Measurements from ENCODE around the gene DLG2.

DLG2 gene

DNA sequence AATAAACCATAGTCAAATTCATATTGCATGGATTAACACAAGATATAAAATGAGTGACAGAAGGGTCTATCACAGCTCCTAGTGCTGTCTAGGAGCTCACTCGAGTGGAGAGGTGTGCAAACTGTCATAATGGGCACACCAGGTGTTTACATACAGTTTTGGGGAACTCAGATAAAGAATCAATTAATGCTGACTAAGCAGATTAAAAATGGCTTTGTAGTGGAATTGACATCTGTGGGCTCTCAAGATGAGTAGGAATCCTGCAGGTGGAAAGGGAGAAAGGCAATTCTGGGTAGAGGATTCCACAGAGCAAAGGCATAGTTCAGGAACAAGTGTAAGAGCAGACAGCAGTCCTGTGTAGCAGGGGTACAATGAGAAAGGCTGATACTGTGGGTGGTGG lies 1844.8 kb downstream of the DLG2 start:
- no peaks in the 10 kb centered on the region for H3K9me3 ChIP-seq (ENCODE audit: control insufficient read depth, insufficient read depth, low read length)
- no peaks in the 10 kb centered on the region for H3K27me3 ChIP-seq (ENCODE audit: control insufficient read depth, insufficient read depth, low read length)
- no peak overlapping the region for H3K4me3 ChIP-seq (ENCODE audit: low read length)
- no peak for DNase-seq (ENCODE audit: low read depth, low spot score)
- H3K4me1 ChIP-seq (ENCODE audit: control insufficient read depth, insufficient read depth, low read length), result no peaks in the 10 kb centered on the region
- H3K27ac ChIP-seq (ENCODE audit: low read length), result no peak overlapping the region
- H3K36me3 ChIP-seq (ENCODE audit: control insufficient read depth, insufficient read depth, low read length), result no peaks in the 10 kb centered on the region
- WGBS (ENCODE audit: insufficient coverage, insufficient read length), result no CpG with 5 or more reads among the region's 1 CpG

DNA sequence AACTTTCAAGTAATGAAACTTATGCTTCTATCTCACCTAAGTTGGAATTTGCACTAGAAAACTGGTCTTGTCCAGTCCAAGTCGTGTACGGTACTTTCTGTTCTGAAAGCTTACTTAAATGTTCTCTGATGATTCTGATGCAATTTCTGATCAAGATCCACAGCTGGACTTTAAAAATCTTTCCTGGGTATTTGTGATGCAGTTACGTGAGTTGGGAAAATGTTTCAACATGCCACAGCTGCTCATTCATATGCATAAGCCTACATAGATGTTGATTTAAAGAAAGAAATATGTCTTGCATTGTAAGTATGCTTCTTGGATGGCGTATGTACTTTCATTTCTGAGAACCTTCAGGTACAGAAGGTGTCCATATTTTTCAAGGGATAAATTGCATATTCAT lies 1847.3 kb downstream of the DLG2 start:
- H3K27me3 ChIP-seq (ENCODE audit: control insufficient read depth, insufficient read depth, low read length), result no peaks in the 10 kb centered on the region
- no CpG with 5 or more reads among the region's 4 CpGs for WGBS (ENCODE audit: insufficient coverage, insufficient read length)

DNA sequence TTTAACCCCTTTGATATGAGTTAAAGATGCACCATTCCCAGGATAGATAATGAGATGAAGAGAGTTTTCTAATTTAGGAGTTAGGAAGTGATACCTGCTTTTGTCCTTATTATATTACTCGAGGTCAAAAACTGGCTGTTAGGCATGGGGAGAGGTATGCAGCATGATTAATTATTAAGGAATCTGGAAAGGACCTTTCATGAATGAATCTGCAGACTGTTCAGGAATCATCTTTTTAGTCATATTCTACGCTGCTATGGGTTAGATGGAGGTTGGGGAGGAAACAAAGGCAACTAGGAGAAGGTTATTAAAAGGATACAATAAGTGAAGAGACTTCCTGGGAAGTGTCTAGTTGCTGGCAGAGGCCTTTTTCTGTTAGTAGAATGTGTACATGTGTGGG lies 1848.5 kb downstream of the DLG2 start:
- Histone ChIP-seq H3K27me3 (ENCODE audit: control insufficient read depth, insufficient read depth, low read length) (no peaks in the 10 kb centered on the region), H3K27ac (ENCODE audit: low read length) (no peak overlapping the region), H3K9me3 (ENCODE audit: control insufficient read depth, insufficient read depth, low read length) (no peaks in the 10 kb centered on the region), H3K4me3 (ENCODE audit: low read length) (no peak overlapping the region), H3K36me3 (ENCODE audit: control insufficient read depth, insufficient read depth, low read length) (no peaks in the 10 kb centered on the region), H3K4me1 (ENCODE audit: control insufficient read depth, insufficient read depth, low read length) (no peaks in the 10 kb centered on the region)
- no CpG with 5 or more reads among the region's 2 CpGs for WGBS (ENCODE audit: insufficient coverage, insufficient read length)
- no peak for DNase-seq (ENCODE audit: low read depth, low spot score)

More for the DNA sequence above, 1847.3 kb downstream of the DLG2 start:
- no peaks in the 10 kb centered on the region for H3K4me1 ChIP-seq (ENCODE audit: control insufficient read depth, insufficient read depth, low read length)
- no peaks in the 10 kb centered on the region for H3K9me3 ChIP-seq (ENCODE audit: control insufficient read depth, insufficient read depth, low read length)
- no peak overlapping the region for H3K4me3 ChIP-seq (ENCODE audit: low read length)
- H3K27ac ChIP-seq (ENCODE audit: low read length), result no peak overlapping the region
- H3K36me3 ChIP-seq (ENCODE audit: control insufficient read depth, insufficient read depth, low read length), result no peaks in the 10 kb centered on the region
- DNase-seq (ENCODE audit: low read depth, low spot score), result no peak

DNA sequence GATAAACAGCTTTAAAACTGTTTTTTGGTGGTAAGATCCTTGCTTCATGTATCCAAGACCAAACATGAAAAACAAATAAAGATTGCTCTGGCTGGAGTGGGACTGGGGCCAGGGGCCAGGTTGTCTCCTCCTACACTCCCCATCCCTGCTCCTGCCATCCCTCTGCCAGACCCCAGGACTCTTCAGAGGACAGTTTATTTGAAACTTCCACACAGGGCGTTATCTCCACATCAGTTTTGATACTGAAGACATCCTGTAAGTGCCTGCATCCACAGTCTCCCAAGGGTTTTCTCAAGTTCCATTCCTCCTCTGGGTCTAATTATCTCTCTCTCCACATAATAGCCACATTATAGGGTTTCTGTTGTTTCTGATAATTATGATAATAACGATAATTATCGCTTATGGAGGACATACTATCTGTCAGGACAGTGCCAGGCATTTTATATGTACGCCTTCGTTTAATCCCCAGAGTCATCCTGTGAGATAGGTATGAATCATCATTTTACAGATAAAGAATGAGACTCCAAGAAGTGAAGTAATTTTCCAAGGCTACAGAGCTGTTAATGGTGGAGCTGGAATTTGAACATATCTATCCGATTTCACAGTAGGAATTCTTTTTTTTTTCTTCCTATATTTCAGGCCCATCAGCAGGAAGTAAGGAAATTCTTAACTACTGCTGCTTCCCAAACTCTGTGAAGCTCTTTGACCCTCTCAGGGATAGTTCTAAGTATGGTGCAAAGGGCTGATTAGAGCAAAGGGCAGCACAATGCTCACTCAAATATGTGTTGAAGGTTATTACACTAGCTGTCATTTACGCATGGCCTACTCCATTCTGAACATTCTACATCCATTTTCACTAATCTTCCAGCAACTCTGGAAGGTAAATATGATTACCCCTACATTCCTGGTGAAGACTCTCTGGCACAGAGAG lies 1852.9 kb downstream of the DLG2 start:
- H3K27me3 ChIP-seq (ENCODE audit: control insufficient read depth, insufficient read depth, low read length), result no peaks in the 10 kb centered on the region
- no peak overlapping the region for H3K4me3 ChIP-seq (ENCODE audit: low read length)
- H3K27ac ChIP-seq (ENCODE audit: low read length), result no peak overlapping the region
- H3K36me3 ChIP-seq (ENCODE audit: control insufficient read depth, insufficient read depth, low read length), result no peaks in the 10 kb centered on the region
- no peaks in the 10 kb centered on the region for H3K9me3 ChIP-seq (ENCODE audit: control insufficient read depth, insufficient read depth, low read length)
- no peak for DNase-seq (ENCODE audit: low read depth, low spot score)
- no CpG with 5 or more reads among the region's 7 CpGs for WGBS (ENCODE audit: insufficient coverage, insufficient read length)
- no peaks in the 10 kb centered on the region for H3K4me1 ChIP-seq (ENCODE audit: control insufficient read depth, insufficient read depth, low read length)

DNA sequence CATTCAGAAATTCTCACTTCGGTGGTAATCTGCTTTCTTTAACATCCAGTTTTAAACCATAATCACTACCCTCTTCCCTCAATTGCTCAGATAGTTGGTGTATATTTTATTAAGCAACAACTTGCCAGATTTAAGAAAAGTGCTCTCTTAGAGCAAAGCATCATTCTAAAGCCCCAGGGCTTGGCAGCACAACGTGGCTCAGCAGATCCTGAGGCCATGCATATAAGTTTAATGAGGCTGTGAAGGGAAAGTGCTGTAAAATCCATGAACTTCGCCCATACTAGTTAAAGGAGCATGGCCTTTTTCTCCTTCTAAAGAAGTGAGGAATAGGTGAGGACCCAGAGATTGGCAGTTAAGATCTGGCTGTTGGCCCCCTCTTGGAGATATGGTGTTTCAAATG lies 1858.7 kb downstream of the DLG2 start:
- Histone ChIP-seq H3K27me3 (ENCODE audit: control insufficient read depth, insufficient read depth, low read length) (no peaks in the 10 kb centered on the region), H3K4me1 (ENCODE audit: control insufficient read depth, insufficient read depth, low read length) (no peaks in the 10 kb centered on the region), H3K27ac (ENCODE audit: low read length) (no peak overlapping the region), H3K9me3 (ENCODE audit: control insufficient read depth, insufficient read depth, low read length) (no peaks in the 10 kb centered on the region), H3K36me3 (ENCODE audit: control insufficient read depth, insufficient read depth, low read length) (no peaks in the 10 kb centered on the region), H3K4me3 (ENCODE audit: low read length) (no peak overlapping the region)
- DNase-seq (ENCODE audit: low read depth, low spot score), result no peak
- no CpG with 5 or more reads among the region's 3 CpGs for WGBS (ENCODE audit: insufficient coverage, insufficient read length)

DNA sequence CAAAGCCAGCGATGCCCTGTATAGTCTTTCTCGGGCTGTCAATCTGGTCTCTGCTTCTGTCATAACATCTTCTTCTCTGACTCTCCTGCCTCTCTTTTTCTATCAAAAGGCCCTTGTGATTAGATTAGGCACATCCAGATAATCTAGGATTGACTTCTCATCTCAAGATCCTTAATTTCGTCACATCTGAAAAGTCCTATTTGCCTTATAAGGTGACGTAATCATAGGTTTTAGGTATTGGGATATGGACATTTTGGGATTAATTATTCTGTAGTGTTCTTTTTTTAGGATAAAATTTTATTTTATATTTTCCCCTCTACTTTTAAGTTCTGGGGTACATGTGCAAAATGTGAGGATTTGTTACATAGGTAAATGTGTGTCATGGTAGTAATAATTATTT lies 1860.2 kb downstream of the DLG2 start:
- no peaks in the 10 kb centered on the region for H3K27me3 ChIP-seq (ENCODE audit: control insufficient read depth, insufficient read depth, low read length)
- no peak overlapping the region for H3K27ac ChIP-seq (ENCODE audit: low read length)
- no peak for DNase-seq (ENCODE audit: low read depth, low spot score)
- no CpG with 5 or more reads among the region's 4 CpGs for WGBS (ENCODE audit: insufficient coverage, insufficient read length)
- H3K4me3 ChIP-seq (ENCODE audit: low read length), result no peak overlapping the region
- no peaks in the 10 kb centered on the region for H3K4me1 ChIP-seq (ENCODE audit: control insufficient read depth, insufficient read depth, low read length)
- no peaks in the 10 kb centered on the region for H3K9me3 ChIP-seq (ENCODE audit: control insufficient read depth, insufficient read depth, low read length)
- H3K36me3 ChIP-seq (ENCODE audit: control insufficient read depth, insufficient read depth, low read length), result no peaks in the 10 kb centered on the region

DNA sequence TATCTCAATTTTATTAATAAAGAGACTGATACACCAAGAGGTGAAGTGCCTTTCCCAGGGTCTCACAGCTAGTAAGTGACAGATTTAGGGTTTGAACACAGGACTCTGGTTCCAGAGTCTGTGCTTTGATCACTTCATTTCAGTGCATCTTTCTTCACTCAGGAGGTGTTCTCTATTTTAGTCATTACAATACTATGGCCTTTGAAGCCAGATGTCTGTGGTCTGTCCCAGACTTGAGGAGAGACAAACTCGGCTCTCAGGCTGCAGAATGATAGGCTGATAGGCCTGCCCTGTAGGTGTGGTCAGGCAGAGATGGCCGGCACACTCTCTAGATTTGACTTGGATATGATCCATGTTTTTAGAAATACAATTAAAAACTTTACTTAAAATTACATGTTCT lies 1862.5 kb downstream of the DLG2 start:
- Histone ChIP-seq H3K27ac (ENCODE audit: low read length) (no peak overlapping the region), H3K36me3 (ENCODE audit: control insufficient read depth, insufficient read depth, low read length) (no peaks in the 10 kb centered on the region), H3K27me3 (ENCODE audit: control insufficient read depth, insufficient read depth, low read length) (no peaks in the 10 kb centered on the region; the same call in 1 of the 2 replicates), H3K4me1 (ENCODE audit: control insufficient read depth, insufficient read depth, low read length) (no peaks in the 10 kb centered on the region), H3K9me3 (ENCODE audit: control insufficient read depth, insufficient read depth, low read length) (no peaks in the 10 kb centered on the region), H3K4me3 (ENCODE audit: low read length) (no peak overlapping the region)
- WGBS (ENCODE audit: insufficient coverage, insufficient read length), result no CpG with 5 or more reads among the region's 2 CpGs
- no peak for DNase-seq (ENCODE audit: low read depth, low spot score)

DNA sequence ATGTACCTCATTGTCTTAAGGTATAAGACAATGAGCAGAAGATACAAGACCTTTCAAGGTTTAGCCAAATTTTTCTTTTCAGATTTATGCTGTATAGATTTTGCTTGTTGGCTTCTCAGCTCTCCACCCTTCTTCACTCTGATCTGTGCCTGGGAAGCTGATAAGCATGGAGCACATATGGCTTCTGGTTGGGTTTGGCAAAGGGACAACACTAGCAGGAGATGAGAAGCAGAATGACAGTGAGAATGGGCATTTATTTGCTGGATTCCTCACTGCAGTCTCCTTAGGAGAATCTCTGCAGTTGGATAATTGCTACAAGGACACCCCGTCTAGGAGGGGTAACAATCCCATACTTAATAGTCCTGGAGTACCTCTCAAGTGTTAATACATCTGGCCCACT lies 1866.2 kb downstream of the DLG2 start:
- DNase-seq (ENCODE audit: low read depth, low spot score), result no peak
- Histone ChIP-seq H3K27me3 (ENCODE audit: control insufficient read depth, insufficient read depth, low read length) (no peaks in the 10 kb centered on the region; the same call in 1 of the 2 replicates), H3K27ac (ENCODE audit: low read length) (no peak overlapping the region), H3K4me1 (ENCODE audit: control insufficient read depth, insufficient read depth, low read length) (no peaks in the 10 kb centered on the region; the same call in 1 of the 2 replicates), H3K36me3 (ENCODE audit: control insufficient read depth, insufficient read depth, low read length) (no peaks in the 10 kb centered on the region), H3K9me3 (ENCODE audit: control insufficient read depth, insufficient read depth, low read length) (no peaks in the 10 kb centered on the region), H3K4me3 (ENCODE audit: low read length) (no peak overlapping the region)
- WGBS (ENCODE audit: insufficient coverage, insufficient read length), result no CpG with 5 or more reads among the region's 1 CpG

DNA sequence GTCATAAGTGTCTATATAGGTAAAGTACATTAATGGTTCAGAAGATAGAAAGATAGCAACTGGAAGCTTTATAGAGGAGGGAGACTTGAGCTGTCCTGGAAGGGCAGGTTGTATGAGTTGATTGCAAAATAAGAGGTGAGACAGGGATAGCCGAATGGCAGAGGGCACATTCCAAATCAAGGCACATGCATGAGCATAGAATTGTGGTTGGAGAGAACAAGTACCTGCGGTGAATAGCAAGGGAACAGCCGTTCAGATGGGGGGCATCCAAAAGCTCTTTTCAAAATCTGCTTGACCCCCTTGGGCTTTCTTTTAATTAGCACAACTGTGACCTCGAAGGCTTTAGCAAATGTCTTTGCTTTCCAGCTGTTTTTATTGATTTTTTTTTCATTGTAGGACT lies 1868.0 kb downstream of the DLG2 start:
- Histone ChIP-seq H3K27ac (ENCODE audit: low read length) (no peak overlapping the region), H3K4me1 (ENCODE audit: control insufficient read depth, insufficient read depth, low read length) (no peaks in the 10 kb centered on the region; the same call in 1 of the 2 replicates), H3K9me3 (ENCODE audit: control insufficient read depth, insufficient read depth, low read length) (no peaks in the 10 kb centered on the region), H3K27me3 (ENCODE audit: control insufficient read depth, insufficient read depth, low read length) (no peaks in the 10 kb centered on the region; the same call in 1 of the 2 replicates), H3K4me3 (ENCODE audit: low read length) (no peak overlapping the region), H3K36me3 (ENCODE audit: control insufficient read depth, insufficient read depth, low read length) (no peaks in the 10 kb centered on the region)
- no CpG with 5 or more reads among the region's 4 CpGs for WGBS (ENCODE audit: insufficient coverage, insufficient read length)
- no peak for DNase-seq (ENCODE audit: low read depth, low spot score)

DNA sequence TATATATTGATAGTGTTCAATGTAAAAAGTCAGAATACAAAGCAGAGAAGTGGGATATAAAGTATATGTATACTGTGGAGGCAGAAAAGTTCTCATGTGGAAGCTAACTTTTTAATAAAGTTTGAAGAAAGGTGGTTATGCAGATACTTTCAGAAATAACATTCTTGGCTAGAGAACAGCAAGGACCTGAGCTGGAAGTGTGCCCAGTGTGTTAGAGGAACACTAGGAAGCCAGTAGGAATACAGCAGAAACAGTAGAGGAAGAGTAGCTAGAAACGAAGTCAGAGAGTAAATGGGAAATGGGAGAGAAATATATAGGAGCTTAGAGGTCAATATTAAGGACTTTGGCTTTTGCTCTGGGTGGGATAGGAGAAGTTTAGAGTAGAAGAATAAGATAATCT lies 1876.1 kb downstream of the DLG2 start:
- no peaks in the 10 kb centered on the region for H3K9me3 ChIP-seq (ENCODE audit: control insufficient read depth, insufficient read depth, low read length)
- H3K27ac ChIP-seq (ENCODE audit: low read length), result no peak overlapping the region
- no peaks in the 10 kb centered on the region for H3K4me1 ChIP-seq (ENCODE audit: control insufficient read depth, insufficient read depth, low read length)
- no peaks in the 10 kb centered on the region for H3K36me3 ChIP-seq (ENCODE audit: control insufficient read depth, insufficient read depth, low read length)
- H3K27me3 ChIP-seq (ENCODE audit: control insufficient read depth, insufficient read depth, low read length), result no peaks in the 10 kb centered on the region
- H3K4me3 ChIP-seq (ENCODE audit: low read length), result no peak overlapping the region
- WGBS (ENCODE audit: insufficient coverage, insufficient read length), result no CpG with 5 or more reads among the region's 1 CpG
- DNase-seq (ENCODE audit: low read depth, low spot score), result no peak

Data from iPS DF 6.9 (cell line).